K562 (cell line): ENCODE results near the gene DAPK1. TPM values are rescaled to one million over a fixed set of nuclear protein-coding genes. Genes with fewer than 3 reads are reported as not detected.

Source experiments
- polyA plus RNA-seq, 8 experiments: library from polyadenylated mRNA; depleted of rRNA in 4 of 8; stranded (reverse) in 5 of 8; unstranded in 3 of 8; fragments of >200 nt; fragmentation: Nextera tagmentation in 2 of 8; fragmentation: Illumina TruSeq in 1 of 8; extraction: Ambion mirVana in 2 of 8; extraction: Trizol in 1 of 8; gene quantifications; 2 replicates each; pipeline versions ENCODE4 v1.2.1 to v1.2.3, GENCODE V29; 2011 to 2014; ENCODE audit warnings: inconsistent platforms in 1 of 8, missing spikeins in 1 of 8
- total RNA-seq, 7 experiments: library from RNA; depleted of rRNA in 6 of 7; stranded (reverse); fragments of >200 nt in 6 of 7; fragmentation: Illumina TruSeq in 2 of 7; extraction: Trizol in 2 of 7; gene quantifications; 2 replicates each; pipeline versions ENCODE4 v1.2.1 to v1.2.3, GENCODE V29; 2011 to 2021; ENCODE audit warnings: low replicate concordance in 1 of 7
- TF ChIP-seq, protein P1 (sequence below): fragments of 200-800 bp; sonication (Bioruptor generic); IDR thresholded peaks from 2 replicates; pipeline ENCODE4 v1.6.1; 2016; ENCODE audit warnings: missing genetic modification characterization, missing compliant biosample characterization
- TF ChIP-seq, protein P2 (sequence below): fragments of 250-450 bp; sonication (Bioruptor Pico); IDR thresholded peaks from 2 replicates; pipeline ENCODE4 v1.5.0; 2021; ENCODE audit warnings: mild to moderate bottlenecking, moderate library complexity
- TF ChIP-seq, protein P3 (sequence below): fragments of 450-650 bp; IDR thresholded peaks from 2 replicates; pipeline ENCODE4 v1.6.1; 2016; ENCODE audit warnings: borderline replicate concordance

DAPK1 gene
- total and polyA plus RNA-seq, 9 of the 15 experiments (the other 6 are each of a cell fraction or from before 2014, with no cell fraction given), result 1.7 to 26.4 (median 15.8) TPM

DNA sequence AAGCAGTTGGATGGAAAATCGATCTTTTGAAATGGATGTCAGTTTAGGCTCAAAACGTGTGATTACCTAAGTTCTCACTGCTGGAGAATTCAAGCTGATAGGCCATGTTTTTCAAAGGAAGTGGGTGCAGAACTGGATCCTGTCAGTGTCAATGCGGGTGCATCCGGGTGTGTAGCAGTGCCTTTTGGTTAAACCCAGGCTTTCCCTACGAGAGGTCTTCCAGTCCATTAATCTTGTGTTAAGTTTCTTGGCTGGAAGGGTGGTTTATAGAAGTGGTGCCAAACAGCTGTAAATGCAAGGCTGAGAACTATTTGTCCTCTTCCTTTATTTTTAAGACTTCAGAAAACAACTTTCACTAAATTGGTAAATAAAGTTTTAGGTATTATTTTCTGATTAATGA, 71.9 kb downstream of the DAPK1 start (continued):
- TF ChIP-seq, protein P1, sequence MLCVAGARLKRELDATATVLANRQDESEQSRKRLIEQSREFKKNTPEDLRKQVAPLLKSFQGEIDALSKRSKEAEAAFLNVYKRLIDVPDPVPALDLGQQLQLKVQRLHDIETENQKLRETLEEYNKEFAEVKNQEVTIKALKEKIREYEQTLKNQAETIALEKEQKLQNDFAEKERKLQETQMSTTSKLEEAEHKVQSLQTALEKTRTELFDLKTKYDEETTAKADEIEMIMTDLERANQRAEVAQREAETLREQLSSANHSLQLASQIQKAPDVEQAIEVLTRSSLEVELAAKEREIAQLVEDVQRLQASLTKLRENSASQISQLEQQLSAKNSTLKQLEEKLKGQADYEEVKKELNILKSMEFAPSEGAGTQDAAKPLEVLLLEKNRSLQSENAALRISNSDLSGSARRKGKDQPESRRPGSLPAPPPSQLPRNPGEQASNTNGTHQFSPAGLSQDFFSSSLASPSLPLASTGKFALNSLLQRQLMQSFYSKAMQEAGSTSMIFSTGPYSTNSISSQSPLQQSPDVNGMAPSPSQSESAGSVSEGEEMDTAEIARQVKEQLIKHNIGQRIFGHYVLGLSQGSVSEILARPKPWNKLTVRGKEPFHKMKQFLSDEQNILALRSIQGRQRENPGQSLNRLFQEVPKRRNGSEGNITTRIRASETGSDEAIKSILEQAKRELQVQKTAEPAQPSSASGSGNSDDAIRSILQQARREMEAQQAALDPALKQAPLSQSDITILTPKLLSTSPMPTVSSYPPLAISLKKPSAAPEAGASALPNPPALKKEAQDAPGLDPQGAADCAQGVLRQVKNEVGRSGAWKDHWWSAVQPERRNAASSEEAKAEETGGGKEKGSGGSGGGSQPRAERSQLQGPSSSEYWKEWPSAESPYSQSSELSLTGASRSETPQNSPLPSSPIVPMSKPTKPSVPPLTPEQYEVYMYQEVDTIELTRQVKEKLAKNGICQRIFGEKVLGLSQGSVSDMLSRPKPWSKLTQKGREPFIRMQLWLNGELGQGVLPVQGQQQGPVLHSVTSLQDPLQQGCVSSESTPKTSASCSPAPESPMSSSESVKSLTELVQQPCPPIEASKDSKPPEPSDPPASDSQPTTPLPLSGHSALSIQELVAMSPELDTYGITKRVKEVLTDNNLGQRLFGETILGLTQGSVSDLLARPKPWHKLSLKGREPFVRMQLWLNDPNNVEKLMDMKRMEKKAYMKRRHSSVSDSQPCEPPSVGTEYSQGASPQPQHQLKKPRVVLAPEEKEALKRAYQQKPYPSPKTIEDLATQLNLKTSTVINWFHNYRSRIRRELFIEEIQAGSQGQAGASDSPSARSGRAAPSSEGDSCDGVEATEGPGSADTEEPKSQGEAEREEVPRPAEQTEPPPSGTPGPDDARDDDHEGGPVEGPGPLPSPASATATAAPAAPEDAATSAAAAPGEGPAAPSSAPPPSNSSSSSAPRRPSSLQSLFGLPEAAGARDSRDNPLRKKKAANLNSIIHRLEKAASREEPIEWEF (CRISPR knock-in tag), result no peak
- TF ChIP-seq, protein P2, sequence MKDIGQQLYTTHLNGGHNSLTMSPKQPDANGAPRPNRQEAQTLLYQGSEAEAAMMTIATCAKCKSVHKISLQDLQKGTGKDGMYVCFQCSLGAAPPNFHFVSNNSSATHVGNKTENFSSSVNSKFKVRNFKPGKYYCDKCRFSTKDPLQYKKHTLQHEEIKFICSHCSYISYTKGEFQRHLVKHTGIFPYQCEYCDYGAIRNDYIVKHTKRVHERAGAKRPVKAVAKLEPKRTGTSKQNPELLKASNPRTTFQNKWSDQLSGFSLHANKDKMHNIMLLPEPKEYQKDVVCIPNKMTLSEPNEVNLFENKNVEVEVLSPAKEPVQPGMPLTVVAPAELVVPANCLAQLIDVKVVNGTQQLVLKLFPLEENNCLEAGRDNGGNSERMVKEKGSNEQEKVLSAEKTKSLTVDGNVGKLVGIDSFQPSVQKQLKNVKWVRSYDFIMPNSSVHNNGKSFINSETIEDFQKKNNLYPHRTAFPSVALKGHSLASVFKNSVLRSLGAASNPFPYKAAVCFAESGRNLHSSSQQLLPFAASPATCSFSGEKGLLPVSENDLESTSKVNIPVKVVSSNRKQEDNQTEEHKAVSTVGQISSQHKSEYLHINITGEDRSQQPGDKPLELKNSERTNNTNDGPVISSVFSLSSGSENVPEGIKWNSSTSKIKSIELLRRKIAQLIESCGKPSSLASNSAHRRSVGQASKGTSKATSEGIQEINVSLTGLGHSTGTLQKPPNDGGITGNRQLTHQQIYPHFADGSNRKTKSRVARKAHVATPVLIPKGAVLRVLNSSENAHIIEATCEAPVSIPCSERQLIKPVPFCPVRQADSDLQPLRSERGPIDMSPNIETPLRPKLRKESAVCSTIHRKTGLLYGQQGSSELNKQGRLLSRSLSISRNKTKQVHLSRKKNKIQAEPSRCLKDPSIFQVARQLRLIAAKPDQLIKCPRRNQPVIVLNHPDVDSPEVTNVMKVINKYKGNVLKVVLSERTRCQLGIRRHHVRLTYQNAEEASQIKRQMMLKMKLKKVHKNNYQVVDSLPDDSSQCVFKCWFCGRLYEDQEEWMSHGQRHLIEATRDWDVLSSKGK (CRISPR knock-in tag), result no peak
- TF ChIP-seq, protein P3, sequence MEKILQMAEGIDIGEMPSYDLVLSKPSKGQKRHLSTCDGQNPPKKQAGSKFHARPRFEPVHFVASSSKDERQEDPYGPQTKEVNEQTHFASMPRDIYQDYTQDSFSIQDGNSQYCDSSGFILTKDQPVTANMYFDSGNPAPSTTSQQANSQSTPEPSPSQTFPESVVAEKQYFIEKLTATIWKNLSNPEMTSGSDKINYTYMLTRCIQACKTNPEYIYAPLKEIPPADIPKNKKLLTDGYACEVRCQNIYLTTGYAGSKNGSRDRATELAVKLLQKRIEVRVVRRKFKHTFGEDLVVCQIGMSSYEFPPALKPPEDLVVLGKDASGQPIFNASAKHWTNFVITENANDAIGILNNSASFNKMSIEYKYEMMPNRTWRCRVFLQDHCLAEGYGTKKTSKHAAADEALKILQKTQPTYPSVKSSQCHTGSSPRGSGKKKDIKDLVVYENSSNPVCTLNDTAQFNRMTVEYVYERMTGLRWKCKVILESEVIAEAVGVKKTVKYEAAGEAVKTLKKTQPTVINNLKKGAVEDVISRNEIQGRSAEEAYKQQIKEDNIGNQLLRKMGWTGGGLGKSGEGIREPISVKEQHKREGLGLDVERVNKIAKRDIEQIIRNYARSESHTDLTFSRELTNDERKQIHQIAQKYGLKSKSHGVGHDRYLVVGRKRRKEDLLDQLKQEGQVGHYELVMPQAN, result no peak
